Head of caudate nucleus (tissue), 42 donors: Measurements from ENCODE around the gene ERCC6.

Experiments
- DNase-seq, 42 donors: peaks; one replicate each; pipeline versions ENCODE4 v3.0.0 to v3.0.0-alpha.2; 2020 to 2021; ENCODE audit warnings: mixed read lengths in 7 of 42
- intact Hi-C: fragments of 100-400 bp; cut with DNase I; formaldehyde crosslinking; loops from one replicate; pipeline ENCODE4 v1.15.0; 2022

ERCC6 gene

DNA sequence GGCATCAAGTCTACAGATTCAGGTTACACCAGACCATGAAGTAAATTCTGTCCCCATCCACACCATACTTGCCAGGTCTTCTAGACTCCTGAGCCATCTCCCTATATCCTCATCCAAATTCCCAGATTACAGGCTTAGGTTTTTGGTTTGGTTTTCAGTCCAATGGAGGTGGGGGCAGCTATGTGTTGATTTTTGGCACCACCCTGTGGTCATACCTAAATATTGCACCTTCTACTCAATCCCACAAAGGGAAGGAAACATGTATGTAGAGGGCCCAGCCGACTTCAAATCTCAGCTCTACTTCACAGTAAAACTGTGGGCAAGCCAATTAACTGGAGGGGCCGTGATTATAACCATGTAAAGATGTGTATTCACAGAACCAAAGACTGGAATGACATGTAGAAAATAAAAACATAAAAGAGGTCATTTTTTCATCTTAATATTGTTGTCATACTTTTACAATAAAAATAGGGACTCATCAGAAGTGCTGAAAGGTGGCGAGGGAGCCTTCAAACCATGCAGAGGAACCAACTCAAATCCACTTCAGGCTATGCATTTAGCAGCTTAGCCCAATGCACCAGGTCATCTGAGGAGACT lies 19.8 kb downstream of the ERCC6 start:
- DNase-seq: peak in 18 of 42 donors; percentile 13 to 82 (median 54)
- intact Hi-C loops: no loop called here

DNA sequence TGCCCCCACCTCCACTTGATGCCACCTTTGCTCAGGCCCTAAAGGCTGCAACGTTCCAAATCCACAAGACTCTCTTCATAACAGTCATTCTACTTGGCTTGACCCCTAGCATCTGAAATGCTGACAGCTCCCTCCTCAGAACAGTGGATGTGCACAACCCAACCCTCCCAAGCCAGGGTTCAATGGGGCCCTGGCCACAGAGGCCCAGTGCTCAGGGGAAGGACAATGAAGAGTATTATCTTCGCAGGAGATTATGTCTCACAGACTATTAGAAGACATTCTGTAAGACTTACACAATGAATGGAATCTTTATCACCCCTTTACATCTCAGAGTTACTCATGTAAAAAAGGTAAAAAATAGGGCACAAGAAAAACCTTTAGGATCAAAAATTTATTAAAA lies 20.4 kb downstream of the ERCC6 start:
- DNase-seq: no peak
- intact Hi-C loops: no loop called here

- peak in 1 of 42 donors; percentile 14 for DNase-seq
- intact Hi-C loops: no loop called here
Measured at GRCh38 chr10:49516216-49516970, 22.5 kb downstream of the ERCC6 start.

DNA sequence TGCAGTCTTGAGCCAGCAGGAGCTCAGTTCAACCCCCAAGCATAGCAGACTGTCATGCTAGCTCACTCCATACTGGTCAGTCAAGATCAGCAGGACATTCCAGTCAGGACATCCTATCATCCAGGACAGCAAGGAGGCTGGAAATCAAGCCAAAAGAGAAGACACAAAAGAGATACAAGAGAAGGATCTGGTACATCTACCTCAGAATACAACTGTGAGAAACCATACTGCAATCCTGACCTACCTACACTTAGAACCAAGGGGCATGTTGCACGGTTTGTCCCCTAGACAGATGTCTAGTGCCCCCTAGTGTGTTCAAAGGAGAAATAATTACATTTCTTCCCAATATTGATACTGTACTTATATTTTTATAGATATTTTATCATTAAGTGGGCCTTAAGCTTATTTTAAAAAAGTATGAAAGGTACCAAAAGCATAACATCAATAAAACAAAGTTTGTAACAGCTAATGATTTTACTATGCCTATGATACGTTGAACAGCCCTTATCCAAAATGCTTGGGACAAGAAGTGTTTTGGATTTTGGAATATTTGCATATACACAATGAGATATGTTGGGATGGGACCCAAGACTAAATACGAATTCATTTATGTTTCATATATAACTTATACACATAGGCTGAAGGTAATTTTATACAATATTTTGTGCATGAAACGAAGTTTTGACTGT lies 26.7 kb downstream of the ERCC6 start:
- intact Hi-C loops: loop anchor here (5.0 kb wide), 1 partner anchor 105 kb away; no protein-coding TSS in a partner anchor
- no peak for DNase-seq

DNA sequence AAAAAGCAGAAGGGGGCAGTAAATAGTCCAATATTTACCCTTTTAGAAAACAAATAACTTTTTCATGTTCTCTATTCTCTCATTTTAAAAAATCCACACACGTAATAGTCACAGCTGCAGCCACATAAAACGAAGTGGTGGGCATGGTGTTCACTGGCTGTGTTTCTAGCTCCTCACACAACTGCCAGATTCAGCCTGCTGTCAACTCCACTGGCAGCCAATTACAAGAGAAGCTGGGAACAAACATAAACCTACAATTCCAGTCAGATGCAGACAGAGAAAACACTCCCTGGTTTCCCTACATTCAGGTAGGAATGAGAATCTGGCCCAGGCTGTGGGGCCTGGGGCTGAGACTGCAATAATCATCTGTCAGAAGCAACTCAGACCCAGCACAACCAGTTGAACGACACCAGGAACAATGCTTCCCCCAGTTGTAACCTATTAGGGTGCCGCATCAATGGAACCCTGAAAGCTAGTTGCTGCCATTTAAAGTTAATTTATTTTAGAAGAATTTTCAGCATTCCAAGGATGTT lies 29.1 kb downstream of the ERCC6 start:
- DNase-seq: peak in 1 of 42 donors; percentile 22
- intact Hi-C loops: loop anchor here (5.0 kb wide), 1 partner anchor 103 kb away; no protein-coding TSS in a partner anchor

GRCh38 chr10:49508654-49509053 lies 30.3 kb downstream of the ERCC6 start:
- intact Hi-C loops: no loop called here
- DNase-seq: no peak

- no peak for DNase-seq
- intact Hi-C loops: no loop called here
Measured at GRCh38 chr10:49508249-49508648, 30.7 kb downstream of the ERCC6 start.

GRCh38 chr10:49505589-49505988 lies 33.3 kb downstream of the ERCC6 start:
- DNase-seq: no peak
- intact Hi-C loops: no loop called here

- intact Hi-C loops: no loop called here
- no peak for DNase-seq
Measured at GRCh38 chr10:49505076-49505475, 33.8 kb downstream of the ERCC6 start.

- intact Hi-C loops: no loop called here
- DNase-seq: no peak
Measured at GRCh38 chr10:49504528-49504927, 34.4 kb downstream of the ERCC6 start.

GRCh38 chr10:49502358-49502757 lies 36.6 kb downstream of the ERCC6 start:
- DNase-seq: no peak
- intact Hi-C loops: no loop called here

- DNase-seq: no peak
- intact Hi-C loops: no loop called here
Measured at GRCh38 chr10:49500412-49500811, 38.5 kb downstream of the ERCC6 start.

GRCh38 chr10:49499305-49499851 lies 39.5 kb downstream of the ERCC6 start:
- intact Hi-C loops: no loop called here
- DNase-seq: no peak

- intact Hi-C loops: no loop called here
- no peak for DNase-seq
Measured at GRCh38 chr10:49498425-49498824, 40.5 kb downstream of the ERCC6 start.

- DNase-seq: no peak
- intact Hi-C loops: no loop called here
Measured at GRCh38 chr10:49497358-49497757, 41.6 kb downstream of the ERCC6 start.

DNA sequence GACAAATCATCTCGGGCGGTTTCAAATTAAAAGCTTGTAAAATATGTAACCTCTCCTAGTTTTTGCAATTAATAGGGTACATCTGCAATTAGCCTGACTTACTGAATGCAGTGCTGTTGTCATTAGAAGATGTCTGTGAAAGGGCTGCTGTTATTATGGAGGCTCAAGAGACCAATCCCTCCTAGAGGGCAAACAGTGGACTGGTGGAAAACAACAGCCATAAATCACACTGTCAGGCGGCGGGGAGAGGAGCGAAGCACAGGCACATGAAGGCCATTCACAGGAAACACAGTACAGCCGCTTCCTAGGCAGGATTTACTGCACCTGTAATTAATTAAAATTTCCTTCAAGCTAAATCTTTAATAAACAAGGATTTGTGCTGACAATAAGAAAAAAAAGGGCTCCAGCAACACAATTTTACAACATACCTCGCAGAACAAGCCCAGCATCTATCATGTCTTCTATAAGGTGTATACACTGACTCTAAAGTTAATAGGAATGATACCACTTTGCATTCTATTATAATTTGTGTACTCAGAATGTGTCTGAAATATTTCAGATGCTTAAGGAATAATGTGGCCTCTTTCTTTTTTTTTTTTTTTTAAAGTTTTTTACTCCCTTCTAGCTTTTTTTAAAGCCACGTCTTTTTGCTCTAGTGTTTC lies 50.7 kb downstream of the ERCC6 start:
- no peak for DNase-seq
- intact Hi-C loops: no loop called here

- intact Hi-C loops: no loop called here
Measured at GRCh38 chr10:49486738-49487137, 52.2 kb downstream of the ERCC6 start.

GRCh38 chr10:49486009-49486408 lies 52.9 kb downstream of the ERCC6 start:
- intact Hi-C loops: no loop called here
- no peak for DNase-seq

More at GRCh38 chr10:49486738-49487137, 52.2 kb downstream of the ERCC6 start:
- no peak for DNase-seq
